HFF-Myc (cell line): ENCODE measurements around the gene ZNF683.

ENCODE experiments used
- DNase-seq: peaks from one replicate; pipeline ENCODE4 v3.0.0-alpha.2; 2011; ENCODE audit warnings: low read depth; ENCODE audit errors: extremely low read depth
- H3K4me3 ChIP-seq: replicated peaks from 2 replicates; pipeline ENCODE4 v1.5.1; 2011; ENCODE audit warnings: low read depth, mild to moderate bottlenecking, control low read depth, low read length
- TF ChIP-seq, protein P1 (sequence below): IDR thresholded peaks from 2 replicates; pipeline ENCODE4 v1.5.1; 2012; ENCODE audit warnings: mild to moderate bottlenecking, low read depth, low read length, control low read depth; ENCODE audit errors: missing control alignments

ZNF683 gene

DNA sequence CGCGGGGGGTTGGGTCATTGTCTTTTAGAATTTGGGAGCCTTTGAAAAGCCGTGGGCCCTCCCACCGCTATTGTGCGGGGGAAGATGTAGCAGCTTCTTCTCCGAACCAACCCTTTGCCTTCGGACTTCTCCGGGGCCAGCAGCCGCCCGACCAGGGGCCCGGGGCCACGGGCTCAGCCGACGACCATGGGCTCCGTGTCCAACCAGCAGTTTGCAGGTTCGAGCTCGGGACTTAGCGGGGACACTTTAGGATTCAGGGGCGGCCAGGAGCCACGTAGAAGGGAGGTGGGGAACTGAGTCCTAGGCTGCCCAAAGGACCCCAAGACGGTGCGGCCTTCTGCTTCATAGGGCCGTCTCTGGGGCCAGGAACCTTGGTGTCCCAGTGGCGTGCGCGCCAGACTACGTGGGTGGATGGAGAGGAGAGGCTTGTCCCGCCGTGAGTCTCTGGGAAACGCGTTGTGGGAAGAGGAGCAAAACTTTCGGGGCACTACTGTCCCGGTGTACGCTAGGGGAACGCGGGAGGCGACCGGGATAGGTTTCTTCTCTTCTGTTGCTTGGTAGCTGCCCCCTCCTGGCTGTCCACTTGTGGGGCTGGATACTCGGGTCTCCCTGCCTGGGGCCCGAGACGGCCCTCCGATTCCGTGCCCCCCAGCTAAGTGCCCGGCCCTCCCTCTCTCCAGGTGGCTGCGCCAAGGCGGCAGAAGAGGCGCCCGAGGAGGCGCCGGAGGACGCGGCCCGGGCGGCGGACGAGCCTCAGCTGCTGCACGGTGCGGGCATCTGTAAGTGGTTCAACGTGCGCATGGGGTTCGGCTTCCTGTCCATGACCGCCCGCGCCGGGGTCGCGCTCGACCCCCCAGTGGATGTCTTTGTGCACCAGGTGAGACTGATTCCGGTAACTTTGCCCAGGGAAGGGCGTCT lies 38.4 kb upstream of the ZNF683 start, which contains the start of gene LIN28A:
Gene LIN28A (plus strand): TSS at position 112 of the 918 bp plus-strand sequence. CDS start 75 bp downstream, at position 187.
- no peak within 1 kb of the TSS for H3K4me3 ChIP-seq
- DNase-seq: no peak
- TF ChIP-seq, protein P1, sequence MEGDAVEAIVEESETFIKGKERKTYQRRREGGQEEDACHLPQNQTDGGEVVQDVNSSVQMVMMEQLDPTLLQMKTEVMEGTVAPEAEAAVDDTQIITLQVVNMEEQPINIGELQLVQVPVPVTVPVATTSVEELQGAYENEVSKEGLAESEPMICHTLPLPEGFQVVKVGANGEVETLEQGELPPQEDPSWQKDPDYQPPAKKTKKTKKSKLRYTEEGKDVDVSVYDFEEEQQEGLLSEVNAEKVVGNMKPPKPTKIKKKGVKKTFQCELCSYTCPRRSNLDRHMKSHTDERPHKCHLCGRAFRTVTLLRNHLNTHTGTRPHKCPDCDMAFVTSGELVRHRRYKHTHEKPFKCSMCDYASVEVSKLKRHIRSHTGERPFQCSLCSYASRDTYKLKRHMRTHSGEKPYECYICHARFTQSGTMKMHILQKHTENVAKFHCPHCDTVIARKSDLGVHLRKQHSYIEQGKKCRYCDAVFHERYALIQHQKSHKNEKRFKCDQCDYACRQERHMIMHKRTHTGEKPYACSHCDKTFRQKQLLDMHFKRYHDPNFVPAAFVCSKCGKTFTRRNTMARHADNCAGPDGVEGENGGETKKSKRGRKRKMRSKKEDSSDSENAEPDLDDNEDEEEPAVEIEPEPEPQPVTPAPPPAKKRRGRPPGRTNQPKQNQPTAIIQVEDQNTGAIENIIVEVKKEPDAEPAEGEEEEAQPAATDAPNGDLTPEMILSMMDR: no peak

DNA sequence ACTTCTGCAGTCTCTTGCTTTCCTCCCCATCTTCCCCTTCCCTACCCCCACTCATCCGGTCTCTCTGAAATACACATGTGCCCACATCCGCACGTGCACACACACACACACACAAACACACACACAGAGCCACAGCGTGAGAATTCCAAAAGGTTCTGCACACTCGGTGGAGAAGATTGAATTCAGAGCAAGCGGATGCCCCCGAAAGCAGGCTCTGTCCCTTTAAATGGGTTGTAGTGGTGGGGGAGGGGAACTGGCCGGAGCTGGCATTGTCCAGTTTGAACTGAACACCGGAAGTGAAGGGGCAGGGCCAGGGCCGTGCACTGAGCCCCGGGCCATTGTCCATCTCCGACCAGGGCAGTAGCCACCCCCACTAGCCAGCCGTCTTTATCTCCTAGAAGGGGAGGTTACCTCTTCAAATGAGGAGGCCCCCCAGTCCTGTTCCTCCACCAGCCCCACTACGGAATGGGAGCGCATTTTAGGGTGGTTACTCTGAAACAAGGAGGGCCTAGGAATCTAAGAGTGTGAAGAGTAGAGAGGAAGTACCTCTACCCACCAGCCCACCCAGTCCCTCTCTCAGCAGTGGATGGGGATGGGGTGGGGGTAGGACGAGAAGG lies 36.7 kb upstream of the ZNF683 start:
- TF ChIP-seq, protein P1: no peak
- H3K4me3 ChIP-seq: no peak overlapping the region
- DNase-seq: no peak

DNA sequence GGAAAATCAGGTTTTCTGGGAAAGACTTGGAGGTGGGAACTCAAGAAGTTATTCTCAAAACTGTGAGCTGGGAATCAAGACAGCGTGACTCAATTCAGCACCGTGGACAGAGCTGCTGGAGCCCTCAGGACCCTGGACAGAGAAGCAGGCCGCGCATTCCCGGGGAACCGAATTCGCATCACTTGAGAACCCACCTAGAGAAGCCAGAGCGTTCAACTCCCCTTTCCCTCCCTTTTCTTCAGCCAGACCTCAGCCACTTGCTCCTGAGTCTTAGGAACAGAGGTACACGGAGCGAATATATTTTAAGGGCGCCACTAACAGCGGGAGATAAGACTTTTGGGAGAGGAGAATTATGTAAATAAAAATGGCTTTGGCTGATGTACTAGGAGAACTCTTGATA lies 36.1 kb upstream of the ZNF683 start:
- TF ChIP-seq, protein P1: no peak
- DNase-seq: peak; percentile 47
- H3K4me3 ChIP-seq: no peak overlapping the region

DNA sequence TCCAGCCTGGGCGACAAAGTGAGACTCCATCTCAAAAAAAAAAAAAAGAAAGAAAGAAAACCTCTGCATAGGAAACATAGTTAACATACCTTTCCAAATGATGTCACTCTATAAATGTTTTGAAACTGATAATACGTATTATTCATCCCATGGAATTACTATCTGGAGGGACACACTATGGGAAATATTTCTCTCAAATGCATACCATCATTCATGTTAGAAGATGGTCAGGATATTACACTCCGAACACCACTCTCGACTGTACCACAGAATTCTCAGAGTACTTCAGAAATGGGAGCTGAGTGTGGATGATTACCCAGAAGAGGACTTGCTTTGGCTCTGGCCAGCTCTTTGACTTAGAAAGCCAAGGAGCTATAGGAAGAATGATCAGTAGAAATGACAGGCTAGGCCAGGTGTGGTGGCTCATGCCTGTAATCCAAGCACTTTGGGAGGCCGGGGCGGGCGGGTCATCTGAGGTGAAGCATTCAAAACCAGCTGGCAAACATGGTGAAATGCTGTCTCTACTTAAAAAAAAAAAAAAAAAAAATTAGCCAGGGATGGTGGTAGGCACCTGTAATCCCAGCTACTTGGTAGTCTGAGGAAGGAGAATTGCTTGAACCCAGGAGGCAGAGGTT lies 32.8 kb upstream of the ZNF683 start:
- DNase-seq: no peak
- H3K4me3 ChIP-seq: no peak overlapping the region
- TF ChIP-seq, protein P1: no peak

DNA sequence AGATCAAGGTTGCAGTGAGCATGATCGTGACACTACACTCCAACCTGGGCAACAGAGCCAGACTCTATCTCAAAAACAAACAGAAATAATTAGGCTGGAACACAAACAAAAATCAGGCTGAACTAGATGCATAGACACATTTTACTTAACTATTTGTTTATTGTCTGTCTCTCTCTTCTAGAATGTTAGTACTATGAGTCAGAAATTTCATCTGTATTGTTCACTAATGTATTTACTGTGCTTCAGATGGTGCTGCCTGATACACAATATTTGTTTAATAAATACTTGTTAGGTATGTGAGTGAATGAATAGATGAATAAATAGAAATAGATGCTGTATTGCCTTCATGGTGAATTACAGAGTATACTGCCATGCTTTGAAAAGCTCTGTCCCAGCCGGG lies 32.1 kb upstream of the ZNF683 start:
- DNase-seq: no peak
- TF ChIP-seq, protein P1: no peak

DNA sequence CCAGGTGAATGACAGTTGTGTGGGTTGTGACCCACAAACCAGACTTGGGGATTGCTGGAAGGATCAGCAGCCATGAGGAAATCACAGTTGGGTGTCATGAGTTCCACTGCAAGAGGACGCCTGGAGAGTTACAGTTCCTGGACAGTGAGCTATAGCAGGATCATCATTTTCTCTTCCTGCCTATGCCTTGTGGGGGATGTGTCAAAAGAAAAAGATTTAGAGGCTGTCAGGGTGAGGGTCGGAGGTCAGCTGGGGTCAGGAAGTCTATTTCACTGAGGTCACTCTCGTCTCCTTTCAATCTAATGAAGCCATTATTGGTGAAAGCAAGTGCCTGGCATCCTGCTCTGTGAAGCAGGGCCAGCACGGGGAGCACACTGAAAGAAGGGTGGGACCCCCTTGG lies 31.1 kb upstream of the ZNF683 start:
- no peak overlapping the region for H3K4me3 ChIP-seq
- TF ChIP-seq, protein P1: no peak
- DNase-seq: no peak

More for the DNA sequence above, 32.1 kb upstream of the ZNF683 start:
- no peak overlapping the region for H3K4me3 ChIP-seq
